ENCODE measurements around the gene SPEN.

DNA sequence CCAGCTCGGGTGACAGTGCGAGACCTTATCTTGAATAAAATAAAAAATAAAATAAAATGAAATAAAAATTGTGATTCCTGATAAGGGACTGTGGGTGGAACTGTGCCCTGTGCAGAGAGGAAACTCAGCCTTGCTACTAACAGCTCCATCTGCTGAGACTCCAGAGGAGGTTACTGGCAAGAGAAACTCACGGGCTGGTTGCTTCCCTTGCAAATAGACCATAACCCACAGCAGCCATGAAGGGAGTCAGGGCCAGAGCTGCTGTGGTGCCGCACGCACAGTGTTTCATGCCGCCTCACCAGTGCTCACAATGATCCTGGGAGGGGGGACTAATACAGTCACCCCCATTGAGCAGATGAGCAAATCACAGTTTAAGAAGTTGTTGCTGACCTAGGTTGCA lies 114.7 kb downstream of the SPEN start:
- TF ChIP-seq, protein P1, sequence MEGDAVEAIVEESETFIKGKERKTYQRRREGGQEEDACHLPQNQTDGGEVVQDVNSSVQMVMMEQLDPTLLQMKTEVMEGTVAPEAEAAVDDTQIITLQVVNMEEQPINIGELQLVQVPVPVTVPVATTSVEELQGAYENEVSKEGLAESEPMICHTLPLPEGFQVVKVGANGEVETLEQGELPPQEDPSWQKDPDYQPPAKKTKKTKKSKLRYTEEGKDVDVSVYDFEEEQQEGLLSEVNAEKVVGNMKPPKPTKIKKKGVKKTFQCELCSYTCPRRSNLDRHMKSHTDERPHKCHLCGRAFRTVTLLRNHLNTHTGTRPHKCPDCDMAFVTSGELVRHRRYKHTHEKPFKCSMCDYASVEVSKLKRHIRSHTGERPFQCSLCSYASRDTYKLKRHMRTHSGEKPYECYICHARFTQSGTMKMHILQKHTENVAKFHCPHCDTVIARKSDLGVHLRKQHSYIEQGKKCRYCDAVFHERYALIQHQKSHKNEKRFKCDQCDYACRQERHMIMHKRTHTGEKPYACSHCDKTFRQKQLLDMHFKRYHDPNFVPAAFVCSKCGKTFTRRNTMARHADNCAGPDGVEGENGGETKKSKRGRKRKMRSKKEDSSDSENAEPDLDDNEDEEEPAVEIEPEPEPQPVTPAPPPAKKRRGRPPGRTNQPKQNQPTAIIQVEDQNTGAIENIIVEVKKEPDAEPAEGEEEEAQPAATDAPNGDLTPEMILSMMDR (IDR thresholded peaks at IDR 0.05): no peak
- no peak for TF ChIP-seq POLR2A (IDR thresholded peaks at IDR 0.05)
